NB4 (cell line): ENCODE data around the gene ARHGAP15.

Experiments used
- DNase-seq: peaks from one replicate; pipeline ENCODE4 v3.0.0; 2010; ENCODE audit warnings: low read depth
- H3K4me3 ChIP-seq: one replicate; pipeline ENCODE4 v1.5.1; 2011; ENCODE audit warnings: mild to moderate bottlenecking, low read depth, low read length, moderate library complexity
- CTCF ChIP-seq: IDR thresholded peaks from one replicate; pipeline ENCODE4 v1.5.1; 2012; ENCODE audit warnings: low read depth, low read length
- MAX ChIP-seq: IDR thresholded peaks from 2 replicates; pipeline ENCODE4 v1.6.1; 2011; ENCODE audit warnings: low read depth, low read length
- MYC ChIP-seq: IDR thresholded peaks from 2 replicates; pipeline ENCODE4 v1.6.1; 2011; ENCODE audit warnings: low read depth, low read length
- POLR2A ChIP-seq: IDR thresholded peaks from 2 replicates; pipeline ENCODE4 v1.6.1; 2011; ENCODE audit warnings: mild to moderate bottlenecking; ENCODE audit not compliant: insufficient read length; ENCODE audit errors: extremely low read depth

The ARHGAP15 gene

GRCh38 chr2:143471550-143471949, 342.3 kb downstream of the ARHGAP15 start:
- no peak overlapping the region for H3K4me3 ChIP-seq
- TF ChIP-seq MAX: no peak
- TF ChIP-seq MYC: no peak
- no peak for TF ChIP-seq CTCF
- no peak for TF ChIP-seq POLR2A
- no peak for DNase-seq

- no peak for TF ChIP-seq POLR2A
- TF ChIP-seq MYC: no peak
- TF ChIP-seq MAX: no peak
- no peak for TF ChIP-seq CTCF
- DNase-seq: no peak
- no peak overlapping the region for H3K4me3 ChIP-seq
Observed at GRCh38 chr2:143473216-143473615, 344.0 kb downstream of the ARHGAP15 start.

DNA sequence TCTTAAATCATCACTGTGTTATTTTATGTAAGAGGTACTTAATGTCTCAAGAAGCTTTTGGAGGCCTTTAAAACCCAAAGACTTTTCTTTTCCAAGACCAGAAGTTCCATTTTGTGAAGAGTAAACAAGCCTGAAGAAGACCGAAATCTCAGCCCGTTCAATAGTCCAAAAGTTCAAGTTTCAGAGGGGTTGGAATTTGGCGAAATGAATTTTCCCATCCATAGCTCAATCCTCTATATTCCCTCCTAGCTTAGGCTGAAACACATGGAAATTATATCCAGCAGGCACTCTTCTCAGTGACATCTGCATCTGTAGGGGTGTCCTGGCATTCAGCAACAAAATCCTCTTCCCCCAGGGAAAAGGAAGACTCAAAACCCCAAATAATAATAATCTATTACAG, 344.6 kb downstream of the ARHGAP15 start:
- no peak for TF ChIP-seq MYC
- no peak overlapping the region for H3K4me3 ChIP-seq
- DNase-seq: no peak

DNA sequence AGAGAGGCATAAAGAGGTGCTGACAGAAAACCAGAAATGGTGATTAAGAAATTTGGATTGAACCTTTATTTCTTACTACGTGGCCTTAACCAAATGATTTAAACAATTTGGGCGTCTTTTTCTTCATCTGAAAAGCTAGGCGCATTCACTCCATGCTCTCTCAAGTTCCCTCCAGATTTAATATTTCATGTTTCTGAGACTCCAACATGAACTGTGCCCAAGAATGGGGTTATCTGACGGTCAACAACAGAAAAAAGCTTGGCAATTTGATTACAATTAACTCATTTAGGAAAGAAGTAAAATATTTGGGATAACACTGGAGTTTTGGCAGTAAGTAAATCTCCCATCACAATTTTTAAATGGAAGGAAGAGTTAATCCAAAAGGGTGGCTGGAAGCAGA, 345.4 kb downstream of the ARHGAP15 start:
- H3K4me3 ChIP-seq: no peak overlapping the region
- DNase-seq: no peak
- TF ChIP-seq CTCF (no peak), MYC (no peak), POLR2A (no peak)

- H3K4me3 ChIP-seq: no peak overlapping the region
- TF ChIP-seq POLR2A: no peak
- TF ChIP-seq MAX: no peak
- TF ChIP-seq CTCF: no peak
- no peak for TF ChIP-seq MYC
- DNase-seq: no peak
Observed at GRCh38 chr2:143475041-143475776, 346.0 kb downstream of the ARHGAP15 start.

GRCh38 chr2:143476336-143477087, 347.3 kb downstream of the ARHGAP15 start:
- TF ChIP-seq CTCF: no peak
- no peak for TF ChIP-seq MAX
- TF ChIP-seq POLR2A: no peak
- no peak for DNase-seq
- no peak overlapping the region for H3K4me3 ChIP-seq
